Endothelial cell (in vitro differentiated cells): ENCODE measurements around the gene KLHL22. TPM values are rescaled to one million over a fixed set of nuclear protein-coding genes. Genes with fewer than 3 reads are reported as not detected.

Experiments used
- DNase-seq: peaks from one replicate; pipeline ENCODE4 v3.0.0; 2021; ENCODE audit warnings: low spot score
- H3K27ac Mint-ChIP-seq: one replicate; pipeline ENCODE4 v1.8.0; 2021; ENCODE audit warnings: mixed read lengths, inconsistent platforms; ENCODE audit not compliant: unreplicated experiment
- H3K27me3 Mint-ChIP-seq: one replicate; pipeline ENCODE4 v1.8.0; 2021; ENCODE audit warnings: mild to moderate bottlenecking, moderate library complexity, mixed read lengths, inconsistent platforms; ENCODE audit not compliant: unreplicated experiment
- H3K36me3 Mint-ChIP-seq: one replicate; pipeline ENCODE4 v1.8.0; 2021; ENCODE audit warnings: mild to moderate bottlenecking, low read depth, mixed read lengths, inconsistent platforms; ENCODE audit not compliant: unreplicated experiment
- H3K4me1 Mint-ChIP-seq: one replicate; pipeline ENCODE4 v1.8.0; 2021; ENCODE audit warnings: mild to moderate bottlenecking, mixed read lengths, inconsistent platforms; ENCODE audit not compliant: unreplicated experiment
- H3K4me3 Mint-ChIP-seq: one replicate; pipeline ENCODE4 v1.8.0; 2021; ENCODE audit warnings: mild to moderate bottlenecking, mixed read lengths, inconsistent platforms; ENCODE audit not compliant: unreplicated experiment
- H3K9me3 Mint-ChIP-seq: one replicate; pipeline ENCODE4 v1.8.0; 2021; ENCODE audit warnings: mixed read lengths, inconsistent platforms; ENCODE audit not compliant: unreplicated experiment
- total RNA-seq: library from RNA; stranded (reverse); fragmentation: NEBNext Ultra II Directional; extraction: Animal tissue kit (Norgen Biotek cat#: 25700); gene quantifications from one replicate; pipeline ENCODE4 v1.2.1, GENCODE V29; 2021; ENCODE audit not compliant: unreplicated experiment
- TF ChIP-seq, protein P1 (sequence below): fragments of 200-600 bp; sonication (generic); IDR thresholded peaks from one replicate; pipeline ENCODE4 v1.5.0; 2021; ENCODE audit warnings: antibody characterized with exemption; ENCODE audit not compliant: unreplicated experiment

Gene KLHL22
- total RNA-seq, 1 donor from 2014 or later, result 19.4 TPM

DNA sequence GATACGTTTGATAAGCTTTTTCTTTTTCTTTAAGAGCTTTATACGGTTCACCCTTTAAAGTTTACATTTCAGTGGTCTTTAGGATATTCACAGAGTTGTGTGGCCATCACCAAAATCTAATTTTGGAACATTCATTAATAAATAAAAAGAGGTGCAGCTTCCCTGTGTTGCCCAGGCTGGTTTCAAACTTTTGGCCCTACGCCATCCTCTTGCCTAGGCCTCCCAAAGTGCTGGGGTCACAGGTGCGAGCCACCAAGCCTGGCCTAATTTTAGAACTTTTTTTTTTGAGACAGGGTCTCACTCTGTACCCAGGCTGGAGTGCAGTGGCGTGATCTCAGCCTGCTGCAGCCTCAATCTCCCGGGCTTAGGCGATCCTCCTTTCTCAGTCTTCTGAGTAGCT, 42.4 kb upstream of the KLHL22 start:
- Mint-ChIP-seq H3K27ac (no peak overlapping the region), H3K27me3 (peaks cover 2% of the 10 kb centered on the region), H3K36me3 (peaks cover 45% of the 10 kb centered on the region), H3K4me3 (no peak overlapping the region), H3K9me3 (no peaks in the 10 kb centered on the region), H3K4me1 (peaks cover 16% of the 10 kb centered on the region)
- TF ChIP-seq, protein P1, sequence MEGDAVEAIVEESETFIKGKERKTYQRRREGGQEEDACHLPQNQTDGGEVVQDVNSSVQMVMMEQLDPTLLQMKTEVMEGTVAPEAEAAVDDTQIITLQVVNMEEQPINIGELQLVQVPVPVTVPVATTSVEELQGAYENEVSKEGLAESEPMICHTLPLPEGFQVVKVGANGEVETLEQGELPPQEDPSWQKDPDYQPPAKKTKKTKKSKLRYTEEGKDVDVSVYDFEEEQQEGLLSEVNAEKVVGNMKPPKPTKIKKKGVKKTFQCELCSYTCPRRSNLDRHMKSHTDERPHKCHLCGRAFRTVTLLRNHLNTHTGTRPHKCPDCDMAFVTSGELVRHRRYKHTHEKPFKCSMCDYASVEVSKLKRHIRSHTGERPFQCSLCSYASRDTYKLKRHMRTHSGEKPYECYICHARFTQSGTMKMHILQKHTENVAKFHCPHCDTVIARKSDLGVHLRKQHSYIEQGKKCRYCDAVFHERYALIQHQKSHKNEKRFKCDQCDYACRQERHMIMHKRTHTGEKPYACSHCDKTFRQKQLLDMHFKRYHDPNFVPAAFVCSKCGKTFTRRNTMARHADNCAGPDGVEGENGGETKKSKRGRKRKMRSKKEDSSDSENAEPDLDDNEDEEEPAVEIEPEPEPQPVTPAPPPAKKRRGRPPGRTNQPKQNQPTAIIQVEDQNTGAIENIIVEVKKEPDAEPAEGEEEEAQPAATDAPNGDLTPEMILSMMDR, result no peak
- DNase-seq, result no peak

DNA sequence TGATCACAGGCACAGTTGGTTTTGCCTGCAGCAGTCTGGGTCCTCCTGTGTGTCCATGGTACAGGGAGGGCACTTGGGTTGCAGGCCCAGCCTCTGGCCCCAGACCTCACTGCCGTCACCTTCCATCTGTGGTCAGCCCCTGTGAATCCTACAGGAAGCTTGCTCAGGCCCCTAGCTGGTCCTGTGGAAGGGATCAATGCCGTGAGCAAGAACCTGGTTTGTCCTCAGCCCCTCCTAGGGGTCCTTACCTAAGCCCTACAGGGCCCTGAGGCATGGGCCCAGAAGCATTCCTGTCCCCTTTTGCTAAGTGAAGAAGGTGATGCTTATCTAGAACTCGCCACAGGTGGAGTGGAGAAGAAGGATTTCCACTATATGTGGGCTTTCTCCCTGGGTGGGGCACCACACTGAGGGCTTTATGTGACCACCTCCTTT, 41.7 kb upstream of the KLHL22 start:
- TF ChIP-seq, protein P1, result no peak
- peaks cover 2% of the 10 kb centered on the region for H3K27me3 Mint-ChIP-seq
- no peak overlapping the region for H3K4me3 Mint-ChIP-seq
- H3K27ac Mint-ChIP-seq, result no peak overlapping the region
- no peaks in the 10 kb centered on the region for H3K9me3 Mint-ChIP-seq
- DNase-seq, result no peak
- peaks cover 42% of the 10 kb centered on the region for H3K36me3 Mint-ChIP-seq
- H3K4me1 Mint-ChIP-seq, result peaks cover 21% of the 10 kb centered on the region

DNA sequence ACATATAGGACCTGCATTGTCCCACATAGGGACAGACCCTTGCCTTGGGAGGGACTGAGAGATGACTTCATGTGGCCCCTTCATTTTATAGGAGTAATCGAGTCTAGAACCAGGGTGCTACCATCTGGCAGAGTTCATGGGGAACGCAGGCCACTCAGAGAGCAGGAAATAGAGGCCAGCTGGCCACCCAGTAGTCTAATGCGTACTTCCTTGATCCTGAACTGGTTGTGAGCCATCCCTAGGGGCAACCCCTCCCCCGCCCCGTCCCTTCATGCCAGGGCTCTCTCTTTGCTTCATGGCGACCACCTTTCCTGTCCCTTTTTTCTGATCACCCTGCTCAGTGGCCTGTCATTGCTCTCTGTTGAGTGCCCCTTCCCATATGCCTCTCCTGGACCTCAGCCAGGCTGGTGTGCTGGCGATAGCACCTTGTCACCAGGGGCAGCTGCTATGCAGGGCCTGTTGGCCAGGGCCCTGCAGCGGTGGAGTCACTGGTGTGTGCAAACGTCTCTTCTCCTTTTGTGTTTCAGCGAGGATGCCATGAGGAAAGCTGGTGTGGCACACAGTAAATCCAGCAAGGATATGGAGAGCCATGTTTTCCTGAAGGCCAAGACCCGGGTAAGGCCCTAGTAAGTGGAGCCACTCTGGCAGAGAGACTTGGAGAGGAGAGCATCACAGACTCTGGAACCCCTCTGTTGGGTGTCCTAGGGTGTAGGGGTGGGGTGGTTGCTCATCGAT, 41.2 kb upstream of the KLHL22 start:
- Mint-ChIP-seq H3K27ac (peak overlapping the region; percentile 21), H3K9me3 (no peaks in the 10 kb centered on the region), H3K4me1 (peaks cover 27% of the 10 kb centered on the region), H3K27me3 (peaks cover 4% of the 10 kb centered on the region), H3K4me3 (no peak overlapping the region), H3K36me3 (peaks cover 40% of the 10 kb centered on the region)
- no peak for DNase-seq
- TF ChIP-seq, protein P1, result no peak

DNA sequence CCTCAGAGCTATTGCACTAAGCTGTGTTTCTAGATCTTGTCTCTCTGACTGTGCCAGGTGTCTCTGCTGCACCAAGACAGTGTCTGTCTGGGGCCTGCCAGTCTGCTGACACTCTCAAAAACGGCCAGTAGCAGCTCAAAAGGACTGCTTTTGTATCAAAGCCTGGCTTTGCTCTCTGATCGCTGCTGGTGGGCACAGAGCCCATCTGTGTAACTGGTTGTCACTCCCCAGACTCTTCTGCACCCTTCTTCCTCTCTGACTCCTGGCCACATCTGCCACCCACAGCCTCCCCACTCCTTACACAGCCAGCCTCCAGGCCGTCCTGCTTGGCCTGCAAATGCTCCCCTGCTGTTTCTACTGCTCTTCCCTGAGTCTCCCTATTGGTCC, 38.3 kb upstream of the KLHL22 start:
- Mint-ChIP-seq H3K9me3 (no peaks in the 10 kb centered on the region), H3K27ac (peak overlapping the region; percentile 64), H3K4me3 (no peak overlapping the region), H3K36me3 (peaks cover 31% of the 10 kb centered on the region), H3K27me3 (peaks cover 11% of the 10 kb centered on the region), H3K4me1 (peaks cover 42% of the 10 kb centered on the region)
- DNase-seq, result no peak
- TF ChIP-seq, protein P1, result no peak

DNA sequence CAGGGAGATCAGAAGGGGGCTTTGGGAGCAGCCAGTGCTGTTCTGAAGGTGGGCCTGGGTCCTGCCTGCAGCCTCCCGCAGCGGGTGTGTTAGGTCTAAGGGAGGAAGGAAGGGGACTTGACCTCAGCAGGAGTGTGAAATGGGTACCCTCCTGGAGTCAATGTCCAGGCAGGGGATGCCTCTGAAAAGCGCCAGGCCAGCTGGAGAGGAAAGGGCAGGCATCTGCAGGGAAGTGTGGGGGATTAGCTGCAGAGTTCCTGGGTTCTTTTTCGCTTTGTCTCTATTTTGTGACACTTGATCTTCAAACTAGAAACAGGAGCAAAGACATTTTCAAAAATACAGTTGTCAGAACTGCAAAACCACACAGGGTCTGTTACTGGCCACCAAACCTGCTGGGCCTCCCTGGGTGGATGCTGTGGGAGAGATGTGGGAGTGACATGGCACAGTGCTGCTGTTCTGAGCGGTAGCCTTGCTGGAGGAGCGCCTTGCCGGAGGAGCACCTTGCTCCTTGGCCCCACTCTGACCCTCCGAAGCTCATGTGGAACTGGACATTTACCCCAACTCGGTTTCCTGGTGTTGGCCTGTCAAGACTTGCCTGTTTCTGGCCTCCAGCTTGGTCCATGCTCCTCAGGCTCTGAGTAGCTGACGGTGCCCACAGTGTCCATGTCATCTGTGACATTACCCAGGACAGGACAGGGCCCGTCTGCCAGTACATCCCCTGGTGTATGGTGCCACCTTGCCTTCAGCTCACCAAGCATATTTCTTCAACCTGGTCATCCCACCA, 37.7 kb upstream of the KLHL22 start:
- H3K27ac Mint-ChIP-seq, result peak overlapping the region; percentile 63
- peaks cover 42% of the 10 kb centered on the region for H3K4me1 Mint-ChIP-seq
- H3K9me3 Mint-ChIP-seq, result no peaks in the 10 kb centered on the region
- H3K27me3 Mint-ChIP-seq, result peaks cover 11% of the 10 kb centered on the region
- peaks cover 36% of the 10 kb centered on the region for H3K36me3 Mint-ChIP-seq
- no peak for DNase-seq
- H3K4me3 Mint-ChIP-seq, result peak overlapping the region; percentile 60
- TF ChIP-seq, protein P1, result no peak
